Mucosa of rectum (tissue), 2 donors: ENCODE results near the gene MRPL12.

Experiments
- H3K27ac ChIP-seq, 2 donors: one replicate each; pipeline ENCODE4 v1.7.0; 2013; ENCODE audit warnings: inconsistent platforms in 2 of 2, low read depth in 2 of 2, low read length in 2 of 2
- H3K27me3 ChIP-seq, 2 donors: one replicate each; pipeline ENCODE4 v1.7.0; 2013; ENCODE audit warnings: low read length in 2 of 2; ENCODE audit not compliant: control insufficient read depth in 2 of 2, insufficient read depth in 2 of 2
- H3K36me3 ChIP-seq, 2 donors: one replicate each; pipeline ENCODE4 v1.7.0; 2013; ENCODE audit warnings: low read length in 2 of 2; ENCODE audit not compliant: control insufficient read depth in 2 of 2, insufficient read depth in 2 of 2
- H3K4me1 ChIP-seq, 2 donors: one replicate each; pipeline ENCODE4 v1.7.0; 2013; ENCODE audit warnings: low read length in 2 of 2, mild to moderate bottlenecking in 1 of 2; ENCODE audit not compliant: control insufficient read depth in 2 of 2, insufficient read depth in 2 of 2
- H3K4me3 ChIP-seq, 2 donors: one replicate each; pipeline ENCODE4 v1.7.0; 2013; ENCODE audit warnings: low read length in 2 of 2
- H3K9ac ChIP-seq, 2 donors: one replicate each; pipeline ENCODE4 v1.7.0; 2013; ENCODE audit warnings: low read length in 2 of 2, low read depth in 1 of 2, mild to moderate bottlenecking in 1 of 2
- H3K9me3 ChIP-seq, 2 donors: one replicate each; pipeline ENCODE4 v1.7.0; 2013; ENCODE audit warnings: low read length in 2 of 2; ENCODE audit not compliant: control insufficient read depth in 2 of 2
- donor health status: healthy.
- donor health status: Normal muscosa, but diverticular disease.

Gene MRPL12

GRCh38 chr17:81716674-81716996 is 13.5 kb downstream of the MRPL12 start:
- H3K27ac ChIP-seq, result no peak overlapping the region
- no peak overlapping the region for H3K4me3 ChIP-seq
- peaks cover 16 to 17% of the 10 kb centered on the region in 2 donors for H3K4me1 ChIP-seq
- no peaks in the 10 kb centered on the region for H3K9me3 ChIP-seq
- H3K9ac ChIP-seq, result no peak overlapping the region
- H3K36me3 ChIP-seq, result peaks cover 0 to 9% of the 10 kb centered on the region in 2 donors
- H3K27me3 ChIP-seq, result no peaks in the 10 kb centered on the region

- no peaks in the 10 kb centered on the region for H3K9me3 ChIP-seq
- no peak overlapping the region for H3K9ac ChIP-seq
- H3K27ac ChIP-seq, result no peak overlapping the region
- no peaks in the 10 kb centered on the region for H3K27me3 ChIP-seq
- H3K4me3 ChIP-seq, result no peak overlapping the region
- H3K4me1 ChIP-seq, result peaks cover 22 to 23% of the 10 kb centered on the region in 2 donors
- H3K36me3 ChIP-seq, result peaks cover 0 to 9% of the 10 kb centered on the region in 2 donors
Observed at GRCh38 chr17:81717049-81717765, 14.0 kb downstream of the MRPL12 start.

- Histone ChIP-seq H3K4me1 (peaks cover 26 to 27% of the 10 kb centered on the region in 2 donors), H3K36me3 (peaks cover 0 to 9% of the 10 kb centered on the region in 2 donors), H3K27ac (no peak overlapping the region)
Observed at GRCh38 chr17:81717766-81718089, 14.6 kb downstream of the MRPL12 start.

DNA sequence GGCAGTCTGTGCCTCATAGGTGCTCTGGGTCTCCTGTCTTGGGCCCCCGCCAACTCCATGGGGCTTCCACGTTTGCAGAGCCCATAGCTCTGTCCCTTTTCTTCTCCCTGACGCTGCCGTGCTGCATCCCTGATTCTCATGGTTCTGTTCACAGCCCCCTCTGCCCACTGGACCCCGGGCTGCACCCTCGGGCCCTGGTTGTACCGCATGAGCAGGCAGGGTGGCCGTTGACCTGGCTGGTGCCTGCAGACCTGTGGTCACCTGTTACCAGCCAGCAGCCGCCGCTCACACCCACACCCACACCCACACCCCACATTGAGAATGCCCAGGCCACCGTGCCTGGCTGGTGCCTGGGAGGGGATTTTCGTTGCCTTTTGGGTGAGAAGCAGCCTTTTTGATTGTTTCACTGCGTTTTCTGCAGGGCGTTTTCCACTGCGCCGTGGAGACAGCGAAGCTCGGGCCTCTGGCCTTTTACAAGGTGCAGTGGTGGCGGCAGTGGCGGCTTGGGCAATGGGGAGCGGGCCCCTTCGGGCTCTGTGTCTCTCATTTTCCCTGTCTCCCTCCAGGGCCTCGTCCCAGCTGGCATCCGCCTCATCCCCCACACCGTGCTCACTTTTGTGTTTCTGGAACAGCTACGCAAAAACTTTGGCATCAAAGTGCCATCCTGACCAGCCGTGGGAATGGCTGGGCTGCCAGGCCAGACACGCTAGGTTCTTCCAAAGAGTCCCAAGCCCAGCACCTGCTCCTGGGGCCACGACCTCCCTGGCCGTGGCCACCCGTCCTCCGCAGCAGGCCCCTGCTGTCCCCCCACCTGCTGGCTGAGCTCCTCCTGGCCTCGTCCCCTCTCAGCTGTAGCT is 16.5 kb downstream of the MRPL12 start:
- Histone ChIP-seq H3K27ac (no peak overlapping the region), H3K36me3 (peaks cover 0 to 9% of the 10 kb centered on the region in 2 donors), H3K4me3 (no peak overlapping the region), H3K9me3 (no peaks in the 10 kb centered on the region), H3K4me1 (peaks cover 27 to 29% of the 10 kb centered on the region in 2 donors), H3K27me3 (no peaks in the 10 kb centered on the region), H3K9ac (no peak overlapping the region)

More at GRCh38 chr17:81717766-81718089, 14.6 kb downstream of the MRPL12 start:
- H3K9me3 ChIP-seq, result no peaks in the 10 kb centered on the region
- no peak overlapping the region for H3K4me3 ChIP-seq
- H3K27me3 ChIP-seq, result no peaks in the 10 kb centered on the region
- no peak overlapping the region for H3K9ac ChIP-seq

DNA sequence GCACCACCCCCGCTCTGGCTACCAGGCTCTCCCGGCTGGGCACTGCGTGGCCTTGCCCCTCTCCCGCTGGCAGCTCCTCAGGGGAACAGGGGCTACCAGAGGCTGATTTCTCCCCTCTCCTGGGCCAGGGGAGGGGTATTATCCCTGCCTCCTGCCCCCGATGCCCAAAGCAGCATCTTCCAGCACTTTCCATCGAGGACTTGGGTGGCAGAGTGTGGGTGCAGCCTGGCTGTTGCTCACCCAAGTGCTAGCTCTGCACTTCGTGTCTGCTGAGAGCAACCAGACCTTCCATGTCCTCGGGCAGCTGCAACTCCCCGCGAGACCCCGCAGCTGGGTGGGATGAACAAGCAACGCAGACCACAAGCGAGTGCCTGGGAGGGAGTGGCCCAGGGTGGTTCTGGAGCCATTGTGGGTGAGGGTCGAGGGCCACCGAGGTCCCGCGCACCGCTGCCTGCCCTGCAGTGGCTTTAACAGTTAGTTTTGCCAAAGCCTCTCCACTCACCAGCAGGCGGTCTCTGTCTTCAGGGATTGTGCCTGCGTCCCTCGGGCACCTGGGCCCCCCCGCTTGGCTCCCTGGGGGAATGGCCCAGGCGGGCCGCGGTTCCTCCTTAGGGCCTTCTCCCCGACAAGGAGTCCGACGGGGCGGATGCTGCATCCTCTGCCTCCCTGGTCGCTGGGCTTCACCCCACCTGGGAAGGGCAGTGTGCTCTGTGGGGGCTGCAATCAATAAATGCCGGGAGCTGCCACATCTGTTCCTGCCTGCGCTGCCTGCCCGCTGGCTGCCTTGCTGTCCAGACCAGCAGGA is 17.3 kb downstream of the MRPL12 start:
- H3K4me1 ChIP-seq, result peaks cover 27 to 29% of the 10 kb centered on the region in 2 donors
- H3K36me3 ChIP-seq, result peaks cover 0 to 7% of the 10 kb centered on the region in 2 donors
- no peak overlapping the region for H3K27ac ChIP-seq
- H3K27me3 ChIP-seq, result no peaks in the 10 kb centered on the region
- no peak overlapping the region for H3K9ac ChIP-seq
- no peak overlapping the region for H3K4me3 ChIP-seq
- H3K9me3 ChIP-seq, result no peaks in the 10 kb centered on the region

DNA sequence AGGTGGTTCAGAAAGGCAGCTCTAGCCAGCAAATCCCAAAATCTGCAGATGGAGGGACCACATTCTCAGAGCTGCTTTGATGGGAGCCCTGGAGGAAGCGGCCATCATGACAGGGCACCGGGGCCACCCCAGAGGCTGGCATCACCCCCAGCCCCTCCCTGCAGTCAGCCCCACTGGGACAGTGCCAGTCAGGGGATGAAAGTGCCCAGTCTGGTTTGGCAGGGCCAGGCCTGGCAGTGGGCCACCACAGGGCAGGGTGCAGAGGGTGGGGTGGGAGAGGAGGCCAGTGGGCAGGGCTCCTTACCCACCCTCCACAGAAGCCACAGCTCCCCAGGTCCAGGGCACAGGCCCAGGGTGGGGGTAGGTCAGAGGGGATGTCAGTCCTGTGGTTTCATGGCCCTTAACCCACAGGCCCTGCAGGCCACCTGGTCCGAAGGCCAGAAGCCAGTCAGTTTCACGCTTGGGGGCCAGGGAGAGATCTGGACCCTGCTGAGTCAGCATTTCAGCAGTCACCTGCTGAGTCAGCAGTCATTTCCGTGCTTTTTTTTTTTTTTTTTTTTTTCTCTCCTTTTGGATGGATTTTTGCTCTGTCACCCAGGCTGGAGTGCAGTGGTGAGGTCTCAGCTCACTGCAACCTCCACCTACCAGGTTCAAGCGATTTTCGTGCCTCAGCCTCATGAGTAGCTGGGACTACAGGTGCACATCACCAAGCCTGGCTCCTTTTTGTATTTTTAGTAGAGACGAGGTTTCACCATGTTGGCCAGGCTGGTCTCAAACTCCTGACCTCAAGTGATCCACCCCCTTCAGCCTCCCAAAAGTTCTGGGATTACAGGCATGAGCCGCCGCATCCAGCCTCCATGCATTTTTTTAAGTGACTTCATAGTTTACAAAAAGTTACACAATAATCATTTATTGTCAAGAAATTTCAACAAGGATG is 19.3 kb downstream of the MRPL12 start:
- Histone ChIP-seq H3K27me3 (no peaks in the 10 kb centered on the region), H3K27ac (peak overlapping the region; percentile 76 to 81), H3K4me3 (peak overlapping the region in 1 of 2 donors; percentile 20), H3K9ac (peak overlapping the region in 1 of 2 donors; percentile 37), H3K4me1 (peaks cover 27 to 32% of the 10 kb centered on the region in 2 donors), H3K36me3 (peaks cover 0 to 7% of the 10 kb centered on the region in 2 donors), H3K9me3 (no peaks in the 10 kb centered on the region)

DNA sequence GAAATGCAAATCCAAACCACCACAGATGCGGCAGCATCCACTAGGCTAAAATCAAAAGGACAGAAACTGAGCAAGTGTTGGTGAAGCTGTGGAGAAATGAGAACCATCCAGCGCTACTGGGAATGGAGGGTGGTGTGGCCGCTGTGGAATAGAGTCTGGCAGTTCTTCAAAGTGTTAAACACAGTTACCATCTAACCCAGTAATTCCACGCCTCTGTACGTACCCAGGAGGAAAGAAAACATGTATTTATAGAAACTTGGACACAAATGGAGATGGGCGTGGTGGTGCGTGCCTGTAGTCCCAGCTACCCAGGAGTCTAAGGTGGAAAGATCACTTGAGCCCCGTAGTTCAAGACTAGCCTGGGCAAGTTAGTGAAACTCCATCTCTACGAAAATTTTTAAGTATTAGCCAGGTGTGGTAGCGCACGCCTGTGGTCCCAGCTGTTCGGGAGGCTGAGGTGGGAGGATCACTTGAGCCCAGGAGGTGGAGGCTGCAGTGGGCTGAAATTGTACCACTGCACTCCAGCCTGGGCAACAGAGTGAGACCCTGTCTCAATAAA is 20.6 kb downstream of the MRPL12 start:
- Histone ChIP-seq H3K9ac (peak overlapping the region in 1 of 2 donors; percentile 24), H3K27me3 (no peaks in the 10 kb centered on the region), H3K36me3 (peaks cover 0 to 2% of the 10 kb centered on the region in 2 donors), H3K9me3 (no peaks in the 10 kb centered on the region), H3K27ac (peak overlapping the region; percentile 65 to 70), H3K4me3 (no peak overlapping the region), H3K4me1 (peaks cover 27 to 32% of the 10 kb centered on the region in 2 donors)

DNA sequence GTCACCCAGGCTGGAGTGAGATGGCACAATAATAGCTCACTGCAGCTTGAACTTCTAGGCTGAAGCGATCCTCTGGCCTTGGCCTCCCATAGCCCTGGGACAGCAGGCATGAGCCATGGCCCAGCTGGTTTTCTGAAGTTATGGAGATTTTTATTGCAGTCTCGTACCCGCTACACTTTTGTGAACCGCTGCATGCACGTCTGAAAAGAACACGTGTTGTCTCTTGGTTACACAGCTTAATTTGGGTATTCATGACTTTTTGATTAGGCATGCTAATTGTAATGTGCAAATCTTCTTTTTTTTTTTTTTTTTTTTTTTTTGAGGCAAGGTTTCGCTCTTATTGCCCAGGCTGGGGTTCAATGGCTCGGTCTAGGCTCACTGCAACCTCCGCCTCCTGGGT is 22.3 kb downstream of the MRPL12 start:
- Histone ChIP-seq H3K9ac (no peak overlapping the region), H3K9me3 (no peaks in the 10 kb centered on the region), H3K4me3 (no peak overlapping the region), H3K4me1 (peaks cover 27 to 32% of the 10 kb centered on the region in 2 donors), H3K36me3 (peaks cover 0 to under 1% of the 10 kb centered on the region in 2 donors), H3K27me3 (no peaks in the 10 kb centered on the region), H3K27ac (no peak overlapping the region)

DNA sequence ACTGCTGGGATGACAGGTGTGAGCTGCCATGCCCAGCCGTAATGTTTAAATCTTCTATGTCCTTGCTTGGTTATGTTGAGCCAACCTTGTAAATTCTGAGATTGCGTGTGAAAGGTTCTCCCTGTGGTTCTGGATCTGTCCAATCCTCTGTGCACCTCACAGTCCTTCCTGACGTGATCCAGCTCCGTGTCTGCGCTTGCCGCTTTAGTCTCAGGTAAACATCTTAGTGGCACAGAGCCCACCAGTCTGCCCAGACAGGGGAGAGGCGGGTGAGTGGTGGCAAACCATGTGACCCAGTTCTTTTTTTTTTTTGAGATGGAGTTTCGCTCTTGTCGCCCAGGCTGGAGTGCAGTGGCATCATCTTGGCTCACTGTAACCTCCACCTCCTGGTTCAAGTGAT is 22.8 kb downstream of the MRPL12 start:
- Histone ChIP-seq H3K27me3 (no peaks in the 10 kb centered on the region), H3K4me3 (no peak overlapping the region), H3K27ac (no peak overlapping the region), H3K36me3 (no peaks in the 10 kb centered on the region), H3K9me3 (no peaks in the 10 kb centered on the region), H3K9ac (no peak overlapping the region), H3K4me1 (peaks cover 27 to 32% of the 10 kb centered on the region in 2 donors)
